OCI-LY7 (cell line): ENCODE results near the gene SLC43A1. TPM values are rescaled to one million over a fixed set of nuclear protein-coding genes. Genes with fewer than 3 reads are reported as not detected.

Experiments
- BruUV-seq: library from RNA; stranded (reverse); fragments of 400-500 nt; replicated peaks from 2 replicates; lab custom pipeline; 2021; lab: Mats Ljungman, UMichigan
- CTCF ChIA-PET: fragments of 300-600 bp; sonication (Branson Sonifier 250); formaldehyde crosslinking; loops from one replicate; lab custom pipeline; 2022; ENCODE audit warnings: antibody characterized with exemption; ENCODE audit not compliant: unreplicated experiment; lab: Charles Lee
- POLR2A ChIA-PET: fragments of 300-600 bp; sonication (Branson Sonifier 250); formaldehyde crosslinking; loops from one replicate; lab custom pipeline; 2022; ENCODE audit warnings: antibody characterized with exemption; lab: Charles Lee
- DNase-seq: peaks from one replicate; pipeline ENCODE4 v3.0.0-alpha.2; 2015; ENCODE audit warnings: low spot score
- H2AFZ ChIP-seq: fragments of 200-600 bp; sonication (generic), shearing (Covaris generic); 2 replicates; pipeline ENCODE4 v1.6.1; 2014; ENCODE audit warnings: mild to moderate bottlenecking, antibody characterized with exemption, low read length, moderate library complexity
- H3K27ac ChIP-seq: fragments of 200-600 bp; sonication (generic); 2 replicates; pipeline ENCODE4 v1.5.1; 2014; ENCODE audit warnings: mixed run types, low read depth, mild to moderate bottlenecking, moderate library complexity, low read length, inconsistent platforms; ENCODE audit not compliant: poor library complexity, severe bottlenecking
- H3K36me3 ChIP-seq: fragments of 200-600 bp; sonication (generic); 2 replicates; pipeline ENCODE4 v1.6.1; 2014; ENCODE audit warnings: mild to moderate bottlenecking, antibody characterized with exemption, low read length, moderate library complexity, mixed read lengths; ENCODE audit not compliant: insufficient read depth
- H3K4me1 ChIP-seq: fragments of 200-600 bp; sonication (generic); 2 replicates; pipeline ENCODE4 v1.5.1; 2014; ENCODE audit warnings: mild to moderate bottlenecking, low read length; ENCODE audit not compliant: insufficient read depth, poor library complexity, severe bottlenecking
- H3K4me2 ChIP-seq: fragments of 200-600 bp; sonication (generic); 2 replicates; pipeline ENCODE4 v1.6.1; 2014; ENCODE audit warnings: mild to moderate bottlenecking, low read length
- H3K4me3 ChIP-seq: fragments of 200-600 bp; sonication (generic); 2 replicates; pipeline ENCODE4 v1.5.1; 2014; ENCODE audit warnings: mild to moderate bottlenecking, low read depth, low read length; ENCODE audit not compliant: poor library complexity, severe bottlenecking
- H3K79me2 ChIP-seq: fragments of 200-600 bp; sonication (generic); 2 replicates; pipeline ENCODE4 v1.6.1; 2016; ENCODE audit warnings: low read depth, mild to moderate bottlenecking, low read length, moderate library complexity, mixed read lengths; ENCODE audit not compliant: insufficient read depth
- H3K9me2 ChIP-seq: fragments of 200-600 bp; sonication (generic); 2 replicates; pipeline ENCODE4 v1.6.1; 2016; ENCODE audit warnings: mild to moderate bottlenecking, low read length, mixed read lengths; ENCODE audit not compliant: insufficient read depth
- H3K9me3 ChIP-seq: fragments of 200-600 bp; sonication (generic); 2 replicates; pipeline ENCODE4 v1.6.1; 2014; ENCODE audit warnings: mild to moderate bottlenecking, mixed run types, low read length, mixed read lengths
- H4K20me1 ChIP-seq: fragments of 200-600 bp; sonication (generic); 2 replicates; pipeline ENCODE4 v1.6.1; 2014; ENCODE audit warnings: mild to moderate bottlenecking, antibody characterized with exemption, low read length, moderate library complexity, mixed read lengths; ENCODE audit not compliant: insufficient read depth
- EZH2phosphoT487 ChIP-seq: fragments of 200-600 bp; sonication (generic); IDR thresholded peaks from 2 replicates; pipeline ENCODE4 v1.6.1; 2018; ENCODE audit warnings: low read depth, borderline replicate concordance, mild to moderate bottlenecking, mixed run types, antibody characterized with exemption, low read length, moderate library complexity, mixed read lengths
- intact Hi-C: fragments of 100-400 bp; cut with micrococcal nuclease; formaldehyde crosslinking; loops from one replicate; pipeline ENCODE4 v1.10.0; 2022; ENCODE audit not compliant: unreplicated experiment
- total RNA-seq, 2 experiments: library from RNA; depleted of rRNA in 1 of 2; stranded (reverse); fragments of >200 nt in 1 of 2; shearing (Covaris generic) in 1 of 2; gene quantifications; 2 replicates each; pipeline ENCODE4 v1.2.3, GENCODE V29; 2014 to 2022
- TF ChIP-seq, protein P1 (sequence below): fragments of 200-600 bp; sonication (generic); conservative IDR thresholded peaks from 2 replicates; pipeline ENCODE4 v1.5.1; 2014; ENCODE audit warnings: mild to moderate bottlenecking, antibody characterized with exemption, low read length, moderate library complexity, mixed read lengths

SLC43A1 gene
- total RNA-seq, 2 experiments from 2014 or later = 61.1 to 78.6 TPM

DNA sequence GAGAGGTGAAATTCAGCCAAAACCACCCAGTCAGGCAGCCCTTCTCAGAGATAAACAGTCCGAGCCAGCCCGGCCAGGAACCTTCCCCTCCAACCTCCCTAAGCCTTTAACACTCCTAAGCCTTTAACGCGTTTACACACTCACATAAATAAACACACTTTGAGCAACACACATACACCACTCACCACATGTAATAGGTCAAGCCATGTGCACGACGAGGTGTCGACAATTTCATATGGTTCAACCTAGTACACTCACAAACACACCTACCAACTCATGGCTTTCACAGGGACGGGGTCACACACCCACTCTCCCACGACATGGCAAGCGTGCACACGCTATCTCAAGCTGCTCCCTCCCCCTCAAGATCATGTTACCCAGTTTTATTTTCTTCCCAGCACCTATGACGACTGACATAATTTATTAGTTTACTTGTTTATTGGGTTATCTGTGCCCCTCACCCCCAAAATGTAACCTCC lies 15.5 kb downstream of the SLC43A1 start:
- intact Hi-C loops = no loop called here
- H3K36me3 ChIP-seq = peaks cover 88% of the 10 kb centered on the region
- H3K79me2 ChIP-seq = no peaks in the 10 kb centered on the region
- BruUV-seq = no TSS peak
- TF ChIP-seq, protein P1, sequence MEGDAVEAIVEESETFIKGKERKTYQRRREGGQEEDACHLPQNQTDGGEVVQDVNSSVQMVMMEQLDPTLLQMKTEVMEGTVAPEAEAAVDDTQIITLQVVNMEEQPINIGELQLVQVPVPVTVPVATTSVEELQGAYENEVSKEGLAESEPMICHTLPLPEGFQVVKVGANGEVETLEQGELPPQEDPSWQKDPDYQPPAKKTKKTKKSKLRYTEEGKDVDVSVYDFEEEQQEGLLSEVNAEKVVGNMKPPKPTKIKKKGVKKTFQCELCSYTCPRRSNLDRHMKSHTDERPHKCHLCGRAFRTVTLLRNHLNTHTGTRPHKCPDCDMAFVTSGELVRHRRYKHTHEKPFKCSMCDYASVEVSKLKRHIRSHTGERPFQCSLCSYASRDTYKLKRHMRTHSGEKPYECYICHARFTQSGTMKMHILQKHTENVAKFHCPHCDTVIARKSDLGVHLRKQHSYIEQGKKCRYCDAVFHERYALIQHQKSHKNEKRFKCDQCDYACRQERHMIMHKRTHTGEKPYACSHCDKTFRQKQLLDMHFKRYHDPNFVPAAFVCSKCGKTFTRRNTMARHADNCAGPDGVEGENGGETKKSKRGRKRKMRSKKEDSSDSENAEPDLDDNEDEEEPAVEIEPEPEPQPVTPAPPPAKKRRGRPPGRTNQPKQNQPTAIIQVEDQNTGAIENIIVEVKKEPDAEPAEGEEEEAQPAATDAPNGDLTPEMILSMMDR = no peak
- no peak for TF ChIP-seq EZH2phosphoT487
- no peak overlapping the region for H3K4me2 ChIP-seq
- H3K9me3 ChIP-seq = no peaks in the 10 kb centered on the region
- POLR2A ChIA-PET = interaction anchor here (3.0 kb wide), 1 partner anchor 14 kb away, joined by 11 read pairs; the partner anchor contains the start of gene SLC43A1
- H3K4me3 ChIP-seq = no peak overlapping the region
- H3K27ac ChIP-seq = no peak overlapping the region
- DNase-seq = no peak
- H2AFZ ChIP-seq = no peak overlapping the region
- H4K20me1 ChIP-seq = no peaks in the 10 kb centered on the region
- H3K9me2 ChIP-seq = no peaks in the 10 kb centered on the region
- H3K4me1 ChIP-seq = no peaks in the 10 kb centered on the region
- CTCF ChIA-PET = no interaction called here

DNA sequence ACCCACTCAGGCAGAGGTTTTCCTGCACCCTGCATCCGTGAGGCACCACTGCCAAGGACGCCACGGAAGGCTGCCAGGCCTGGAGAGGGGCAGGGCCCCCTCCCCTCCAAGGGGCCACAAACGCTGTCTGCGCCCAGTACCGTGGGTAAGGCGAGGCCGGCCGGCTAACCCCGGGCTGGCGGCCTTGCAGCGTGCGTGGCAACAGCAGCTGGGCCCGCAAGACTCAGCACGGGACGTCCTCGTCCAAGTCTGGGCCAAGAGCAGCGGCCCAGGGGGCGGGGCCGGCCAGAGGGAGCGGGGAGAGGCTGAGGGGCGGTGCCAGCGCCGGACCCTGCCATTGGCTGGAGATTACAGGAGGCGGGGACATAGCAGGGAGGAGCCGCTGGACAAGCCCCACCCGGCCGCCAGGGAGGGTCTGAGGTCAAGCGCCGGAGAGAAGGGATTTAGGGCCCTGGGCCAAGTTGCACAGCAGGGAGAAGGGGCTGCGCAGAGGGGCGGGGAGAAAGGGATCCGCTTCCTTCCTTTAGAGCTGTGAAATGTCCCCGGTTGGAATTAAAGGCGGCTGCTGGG lies 16.0 kb downstream of the SLC43A1 start:
- POLR2A ChIA-PET = interaction anchor here (3.0 kb wide), 1 partner anchor 15 kb away, joined by 11 read pairs; the partner anchor contains the start of gene SLC43A1

DNA sequence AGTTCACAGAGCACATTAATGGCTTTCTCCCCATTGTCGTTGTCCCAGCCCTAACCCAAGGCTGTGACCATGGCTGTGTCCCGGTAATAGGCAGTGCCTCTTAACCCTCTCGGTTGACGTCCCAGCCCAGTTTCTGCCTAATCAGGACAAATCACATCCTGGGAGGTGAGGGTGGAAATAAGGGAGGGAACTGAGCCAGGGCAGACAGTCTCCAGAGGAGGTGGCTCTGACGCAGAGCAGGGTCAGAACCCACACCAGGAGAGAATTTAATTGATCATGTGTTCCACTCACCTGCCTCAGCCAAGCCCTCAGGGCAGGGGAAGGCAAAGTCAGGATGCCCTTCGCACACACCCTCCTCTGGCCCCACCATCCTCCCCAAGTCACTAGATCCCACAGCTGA lies 17.0 kb downstream of the SLC43A1 start:
- Histone ChIP-seq H3K27ac (no peak overlapping the region), H3K4me2 (no peak overlapping the region), H3K79me2 (no peaks in the 10 kb centered on the region), H4K20me1 (no peaks in the 10 kb centered on the region), H3K36me3 (peaks cover 89% of the 10 kb centered on the region), H2AFZ (no peak overlapping the region), H3K9me2 (no peaks in the 10 kb centered on the region), H3K9me3 (no peaks in the 10 kb centered on the region), H3K4me1 (peaks cover 10% of the 10 kb centered on the region), H3K4me3 (no peak overlapping the region)
- BruUV-seq = no TSS peak
- intact Hi-C loops = no loop called here
- ChIA-PET CTCF (no interaction called here), POLR2A (no interaction called here)
- TF ChIP-seq EZH2phosphoT487 = no peak
- TF ChIP-seq, protein P1 = no peak
- DNase-seq = no peak

More for the DNA sequence above, 16.0 kb downstream of the SLC43A1 start:
- no TSS peak for BruUV-seq
- Histone ChIP-seq H3K36me3 (peaks cover 85% of the 10 kb centered on the region), H3K79me2 (no peaks in the 10 kb centered on the region), H3K4me3 (no peak overlapping the region), H3K4me1 (peaks cover under 1% of the 10 kb centered on the region), H3K9me2 (no peaks in the 10 kb centered on the region), H3K27ac (no peak overlapping the region), H4K20me1 (no peaks in the 10 kb centered on the region), H3K9me3 (no peaks in the 10 kb centered on the region), H3K4me2 (no peak overlapping the region), H2AFZ (no peak overlapping the region)
- CTCF ChIA-PET = no interaction called here
- intact Hi-C loops = no loop called here
- DNase-seq = no peak
- no peak for TF ChIP-seq EZH2phosphoT487
